ENCODE measurements around the gene NOXRED1.

GRCh38 chr14:77426396-77426795 is 3.1 kb upstream of the NOXRED1 start:
- no peak for TF ChIP-seq CTCF (IDR thresholded peaks at IDR 0.05)
- no peak for TF ChIP-seq POLR2AphosphoS5 (IDR thresholded peaks at IDR 0.05)
- TF ChIP-seq POLR2A (IDR thresholded peaks at IDR 0.05) = no peak
- no peak for TF ChIP-seq EP300 (IDR thresholded peaks at IDR 0.05; ENCODE audit: low read depth)

Data from transverse colon (tissue), 4 donors.